GM15510 (cell line): ENCODE data around the gene AP3M1.
A peak's percentile ranks its signal among the peaks of the same experiment; 100 is the strongest.

Source experiments
- POLR2A ChIP-seq: IDR thresholded peaks from 3 replicates; pipeline ENCODE4 v1.6.1; 2011; ENCODE audit warnings: borderline replicate concordance; ENCODE audit not compliant: insufficient read length; ENCODE audit errors: extremely low read depth

Gene AP3M1

GRCh38 chr10:74171625-74172024, 21.0 kb upstream of the AP3M1 start:
- TF ChIP-seq POLR2A = no peak

- TF ChIP-seq POLR2A = no peak
Measured at GRCh38 chr10:74167443-74167842, 16.8 kb upstream of the AP3M1 start.

GRCh38 chr10:74165530-74165901, 14.9 kb upstream of the AP3M1 start:
- TF ChIP-seq POLR2A = no peak

DNA sequence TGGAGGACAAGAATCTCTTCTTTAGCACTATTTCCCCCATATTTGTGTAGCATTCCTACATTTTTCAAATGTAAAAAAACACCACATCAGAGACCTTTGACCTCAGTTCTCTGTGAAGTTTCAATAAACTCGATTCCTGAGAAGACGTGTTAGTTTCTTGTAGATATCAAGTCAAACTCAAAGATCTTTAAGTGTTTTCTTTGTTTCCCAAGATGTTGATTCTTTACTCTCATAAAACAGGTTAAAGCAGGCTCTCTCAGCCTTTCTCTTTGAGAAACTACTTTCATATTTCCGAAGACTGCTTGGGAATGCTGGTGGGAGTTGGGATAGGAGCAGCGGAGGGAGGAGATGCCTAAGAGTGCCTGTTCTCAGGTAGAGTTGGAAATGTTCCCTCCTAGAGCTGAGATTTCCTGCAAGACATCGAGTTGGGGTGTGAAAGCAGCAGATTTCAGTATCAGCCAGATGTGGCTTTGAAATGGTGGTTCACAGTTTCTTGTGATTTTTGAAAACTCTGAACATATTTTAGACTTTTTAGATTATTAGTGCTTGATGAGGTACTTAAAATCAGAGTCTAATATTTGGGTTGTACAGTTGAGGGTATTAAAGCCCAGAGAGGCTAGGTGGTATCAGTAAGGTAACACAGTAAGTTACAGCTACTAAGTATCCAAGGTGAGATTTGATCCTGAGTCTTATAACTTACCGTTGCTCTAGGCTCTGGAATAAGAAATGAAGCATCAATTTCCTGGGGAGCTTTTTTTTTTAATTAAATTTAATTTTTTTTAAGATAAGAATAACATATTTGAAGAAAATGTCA, 14.3 kb upstream of the AP3M1 start:
- TF ChIP-seq POLR2A = no peak

GRCh38 chr10:74163319-74164068, 12.9 kb upstream of the AP3M1 start:
- TF ChIP-seq POLR2A = no peak

- TF ChIP-seq POLR2A = no peak
Measured at GRCh38 chr10:74160013-74160412, 9.4 kb upstream of the AP3M1 start.

GRCh38 chr10:74156919-74157289, 6.3 kb upstream of the AP3M1 start:
- no peak for TF ChIP-seq POLR2A

- no peak for TF ChIP-seq POLR2A
Measured at GRCh38 chr10:74153676-74154075, 3.0 kb upstream of the AP3M1 start.

DNA sequence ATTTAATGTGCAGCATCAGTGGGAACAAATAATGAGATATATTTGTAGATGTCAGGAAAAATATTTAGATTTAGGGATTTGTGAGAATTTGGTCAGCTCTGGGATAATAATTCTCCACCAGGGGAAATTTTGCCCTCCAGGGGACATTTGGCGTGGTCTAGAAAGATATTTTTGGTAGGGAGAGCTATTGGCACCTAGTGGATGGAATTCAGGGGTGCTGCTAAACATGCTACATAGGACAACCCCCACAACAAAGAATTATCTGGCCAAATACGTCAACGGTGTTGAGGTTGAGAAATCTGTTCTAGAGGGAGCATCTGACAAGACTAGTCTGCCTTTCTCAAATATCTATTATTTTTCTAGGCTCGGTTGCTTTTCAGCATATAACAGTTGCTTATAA, 2.5 kb upstream of the AP3M1 start:
- no peak for TF ChIP-seq POLR2A

- no peak for TF ChIP-seq POLR2A
Measured at GRCh38 chr10:74151879-74152722, 1.5 kb upstream of the AP3M1 start.

DNA sequence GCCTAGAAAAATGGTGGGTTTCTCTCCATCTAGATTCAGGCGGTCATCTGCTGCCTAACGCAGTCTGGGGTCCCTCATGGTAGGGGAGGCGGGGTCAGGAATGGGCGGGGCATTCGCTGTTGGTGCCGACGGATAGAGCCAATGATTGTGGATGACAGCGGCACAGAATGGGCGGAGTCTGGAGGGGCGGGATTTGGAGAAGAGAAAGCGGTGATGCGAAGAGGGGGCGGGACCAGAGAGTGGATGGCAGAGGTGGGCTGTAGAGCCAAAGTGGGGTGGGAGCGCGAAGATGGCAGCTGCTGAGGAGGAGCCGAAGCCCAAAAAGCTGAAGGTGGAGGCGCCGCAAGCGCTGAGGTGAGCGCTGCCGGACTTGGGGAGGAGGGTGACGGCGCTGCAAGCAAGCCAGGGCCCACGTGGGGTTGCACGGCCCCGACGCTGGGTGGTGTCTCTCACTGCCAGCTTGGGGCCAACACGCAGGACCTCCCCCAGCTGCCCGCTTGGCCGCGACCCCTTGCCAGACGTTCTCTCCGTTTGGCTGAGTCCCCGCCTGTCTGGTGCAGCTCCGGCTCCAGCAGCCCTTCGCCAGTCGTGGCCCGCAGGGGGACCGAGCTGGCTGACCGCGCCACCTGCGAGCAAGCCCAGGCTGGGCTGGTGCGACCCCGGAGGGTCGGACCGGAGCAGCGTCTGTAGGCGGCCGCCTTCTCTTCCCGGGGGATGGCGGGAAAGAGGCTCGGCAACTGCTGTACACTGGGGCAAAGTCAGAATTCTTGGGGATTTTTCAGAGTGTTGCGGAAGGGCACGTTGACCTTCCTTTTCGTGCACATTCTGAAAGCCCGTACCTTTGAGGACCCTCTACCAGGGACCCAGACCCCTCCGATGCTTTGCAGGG, 606 bp upstream of the AP3M1 start, which contains the start of gene ADK:
TSS of gene ADK (plus strand) at position 232 of the 889 bp plus-strand sequence. CDS start at position 290, 58 bp downstream.
- TF ChIP-seq POLR2A = peak; percentile 78

GRCh38 chr10:74145133-74145532, 5.5 kb downstream of the AP3M1 start:
- no peak for TF ChIP-seq POLR2A

- TF ChIP-seq POLR2A = no peak
Measured at GRCh38 chr10:74140553-74140952, 10.1 kb downstream of the AP3M1 start.

DNA sequence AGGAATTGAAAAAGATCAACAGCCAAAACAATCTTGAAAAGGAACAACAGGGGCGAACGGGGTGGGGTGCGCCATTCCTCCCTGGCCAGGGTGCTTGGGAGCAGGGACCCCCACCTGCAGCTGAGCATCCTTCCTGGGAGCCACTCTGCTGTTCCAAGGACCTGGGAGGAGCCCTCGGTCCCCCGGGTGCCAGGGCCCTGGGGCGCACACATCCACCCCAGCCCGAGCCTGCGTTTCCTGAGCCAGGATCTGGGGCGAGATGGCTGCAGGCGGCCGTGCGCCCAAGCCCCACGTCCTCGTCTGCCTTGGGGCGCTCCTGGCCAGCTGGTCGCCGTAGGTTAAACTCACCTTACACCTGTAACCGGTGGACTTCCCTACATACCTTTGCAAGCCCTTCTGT, 10.6 kb downstream of the AP3M1 start:
- TF ChIP-seq POLR2A = no peak
